ENCODE results near the gene PLA2G3.

PLA2G3 gene

GRCh38 chr22:31162015-31162765 lies 21.9 kb upstream of the PLA2G3 start:
- Mint-ChIP-seq H3K27ac (no peak overlapping the region), H3K4me1 (peaks cover 29% of the 10 kb centered on the region), H3K36me3 (ENCODE audit: low read depth) (peaks cover 28% of the 10 kb centered on the region), H3K27me3 (ENCODE audit: low read depth, poor library complexity) (peaks cover 25% of the 10 kb centered on the region), H3K4me3 (peak overlapping the region; percentile 93), H3K9me3 (peaks cover 5% of the 10 kb centered on the region)
- TF ChIP-seq, protein P1, sequence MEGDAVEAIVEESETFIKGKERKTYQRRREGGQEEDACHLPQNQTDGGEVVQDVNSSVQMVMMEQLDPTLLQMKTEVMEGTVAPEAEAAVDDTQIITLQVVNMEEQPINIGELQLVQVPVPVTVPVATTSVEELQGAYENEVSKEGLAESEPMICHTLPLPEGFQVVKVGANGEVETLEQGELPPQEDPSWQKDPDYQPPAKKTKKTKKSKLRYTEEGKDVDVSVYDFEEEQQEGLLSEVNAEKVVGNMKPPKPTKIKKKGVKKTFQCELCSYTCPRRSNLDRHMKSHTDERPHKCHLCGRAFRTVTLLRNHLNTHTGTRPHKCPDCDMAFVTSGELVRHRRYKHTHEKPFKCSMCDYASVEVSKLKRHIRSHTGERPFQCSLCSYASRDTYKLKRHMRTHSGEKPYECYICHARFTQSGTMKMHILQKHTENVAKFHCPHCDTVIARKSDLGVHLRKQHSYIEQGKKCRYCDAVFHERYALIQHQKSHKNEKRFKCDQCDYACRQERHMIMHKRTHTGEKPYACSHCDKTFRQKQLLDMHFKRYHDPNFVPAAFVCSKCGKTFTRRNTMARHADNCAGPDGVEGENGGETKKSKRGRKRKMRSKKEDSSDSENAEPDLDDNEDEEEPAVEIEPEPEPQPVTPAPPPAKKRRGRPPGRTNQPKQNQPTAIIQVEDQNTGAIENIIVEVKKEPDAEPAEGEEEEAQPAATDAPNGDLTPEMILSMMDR (IDR thresholded peaks at IDR 0.05): no peak
- no peak for DNase-seq

DNA sequence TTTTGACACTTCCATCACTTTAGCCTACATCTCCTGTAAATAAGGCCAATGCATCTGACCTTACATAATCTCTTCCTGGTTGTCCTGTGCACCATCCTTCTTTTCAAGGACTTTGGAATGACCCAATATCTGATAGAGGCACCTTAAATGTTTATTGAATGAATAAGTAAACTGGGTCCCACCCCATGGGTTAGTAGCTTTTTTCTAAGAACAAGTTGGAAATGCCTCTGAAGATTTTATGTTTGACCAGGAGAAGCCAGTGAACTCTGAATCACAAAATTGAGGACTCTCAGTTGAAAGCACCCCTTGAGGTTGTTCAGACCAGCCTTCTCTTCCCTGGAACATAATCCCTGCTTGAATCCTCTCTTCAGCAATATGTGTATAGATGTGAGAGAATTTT lies 21.1 kb upstream of the PLA2G3 start:
- H3K9me3 Mint-ChIP-seq: peaks cover 5% of the 10 kb centered on the region

DNA sequence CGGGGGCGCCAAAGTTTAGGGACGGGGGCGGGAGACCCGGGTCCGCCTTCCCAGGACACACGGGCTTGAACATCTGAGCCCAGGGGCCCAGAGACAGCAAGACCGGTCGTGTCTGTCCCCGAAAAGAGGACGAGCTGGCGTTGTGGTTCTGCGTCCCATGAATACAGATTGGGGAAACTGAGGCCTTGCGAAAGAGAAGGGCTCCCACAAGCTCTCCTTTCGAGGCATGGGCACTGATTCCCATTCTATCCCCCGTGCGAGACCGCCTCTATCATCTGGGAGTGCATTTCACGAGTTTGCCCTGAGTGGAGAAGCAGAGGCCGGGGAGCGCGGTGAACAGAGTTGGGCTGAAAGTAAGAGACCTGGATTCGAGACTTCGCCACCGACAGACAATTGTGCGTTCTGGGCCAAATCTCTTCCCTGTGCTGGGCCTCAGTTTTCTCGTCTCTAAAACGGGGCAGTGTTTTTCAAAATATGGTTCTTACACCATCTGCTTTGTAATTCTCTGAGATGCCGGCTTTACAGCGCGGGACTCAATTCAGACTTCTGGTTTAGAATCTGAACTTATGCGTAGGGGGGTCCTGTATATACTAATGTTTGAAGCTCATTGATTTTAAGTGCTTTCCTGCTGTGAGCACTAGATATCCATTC lies 20.1 kb upstream of the PLA2G3 start:
- TF ChIP-seq, protein P1 (IDR thresholded peaks at IDR 0.05): no peak
- H3K4me1 Mint-ChIP-seq: peaks cover 29% of the 10 kb centered on the region
- peak overlapping the region; percentile 93 for H3K4me3 Mint-ChIP-seq
- H3K36me3 Mint-ChIP-seq (ENCODE audit: low read depth): peaks cover 15% of the 10 kb centered on the region
- peak; percentile 20 for DNase-seq
- peaks cover 42% of the 10 kb centered on the region for H3K27me3 Mint-ChIP-seq (ENCODE audit: low read depth, poor library complexity)
- peak overlapping the region; percentile 50 for H3K27ac Mint-ChIP-seq
- H3K9me3 Mint-ChIP-seq: peaks cover 5% of the 10 kb centered on the region

More for the DNA sequence above, 21.1 kb upstream of the PLA2G3 start:
- peaks cover 33% of the 10 kb centered on the region for H3K27me3 Mint-ChIP-seq (ENCODE audit: low read depth, poor library complexity)
- peak overlapping the region; percentile 93 for H3K4me3 Mint-ChIP-seq
- peaks cover 29% of the 10 kb centered on the region for H3K4me1 Mint-ChIP-seq
- peaks cover 20% of the 10 kb centered on the region for H3K36me3 Mint-ChIP-seq (ENCODE audit: low read depth)
- H3K27ac Mint-ChIP-seq: no peak overlapping the region
- no peak for DNase-seq
- TF ChIP-seq, protein P1 (IDR thresholded peaks at IDR 0.05): no peak

GRCh38 chr22:31155422-31155821 lies 15.1 kb upstream of the PLA2G3 start:
- peaks cover 68% of the 10 kb centered on the region for H3K27me3 Mint-ChIP-seq (ENCODE audit: low read depth, poor library complexity)
- TF ChIP-seq, protein P1 (IDR thresholded peaks at IDR 0.05): no peak
- no peaks in the 10 kb centered on the region for H3K36me3 Mint-ChIP-seq (ENCODE audit: low read depth)
- no peak for DNase-seq
- H3K4me3 Mint-ChIP-seq: no peak overlapping the region
- H3K4me1 Mint-ChIP-seq: peaks cover 8% of the 10 kb centered on the region
- no peak overlapping the region for H3K27ac Mint-ChIP-seq
- H3K9me3 Mint-ChIP-seq: peaks cover 5% of the 10 kb centered on the region

- H3K27ac Mint-ChIP-seq: no peak overlapping the region
- peaks cover 5% of the 10 kb centered on the region for H3K4me1 Mint-ChIP-seq
- TF ChIP-seq, protein P1 (IDR thresholded peaks at IDR 0.05): no peak
Measured at GRCh38 chr22:31154975-31155374, 14.7 kb upstream of the PLA2G3 start.

More at GRCh38 chr22:31154975-31155374, 14.7 kb upstream of the PLA2G3 start:
- no peak for DNase-seq
- no peaks in the 10 kb centered on the region for H3K36me3 Mint-ChIP-seq (ENCODE audit: low read depth)
- peaks cover 70% of the 10 kb centered on the region for H3K27me3 Mint-ChIP-seq (ENCODE audit: low read depth, poor library complexity)
- H3K4me3 Mint-ChIP-seq: no peak overlapping the region
- peaks cover 5% of the 10 kb centered on the region for H3K9me3 Mint-ChIP-seq

All from nephron progenitor cell (in vitro differentiated cells).